ENCODE data around the gene LMTK2.
"Not testable (repeated sequence)": the region's sequence is repeated elsewhere in the genome, so short reads cannot be mapped to it uniquely, and the experiment has no call there.

The LMTK2 gene

DNA sequence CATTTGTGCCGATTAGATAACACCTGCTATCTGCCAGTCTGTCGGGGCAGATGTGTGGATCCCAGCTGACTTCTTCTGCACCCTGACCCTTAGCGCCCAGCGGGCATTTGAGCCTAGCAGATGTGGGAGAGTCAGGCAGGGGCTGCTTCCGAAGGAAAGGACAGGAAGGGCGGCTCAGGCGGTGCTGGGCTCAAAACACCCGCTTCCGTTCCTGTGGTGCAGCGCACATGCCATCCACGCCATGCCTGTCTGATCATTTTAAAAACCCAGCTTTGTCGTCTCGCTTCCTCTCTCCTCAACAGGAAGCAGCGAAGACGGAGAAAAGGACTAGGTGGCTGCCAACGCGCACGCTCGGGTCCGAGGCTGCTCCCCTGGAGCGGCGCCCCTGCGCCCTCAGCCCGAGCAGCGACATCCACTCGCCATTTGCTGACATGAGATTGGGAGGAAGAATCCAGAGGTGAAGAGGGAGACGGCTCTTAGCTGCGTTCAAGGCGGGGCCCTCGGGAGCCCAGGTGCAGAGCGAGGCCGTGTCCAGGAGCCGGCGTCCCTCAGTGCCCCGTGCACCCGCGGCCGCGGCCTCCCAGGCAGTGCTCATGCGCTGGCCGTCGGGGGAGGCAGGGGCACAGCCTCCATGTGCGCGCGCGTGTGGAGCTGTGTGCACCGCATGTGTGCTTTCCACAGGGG is 98.6 kb downstream of the LMTK2 start:
- no peak for DNase-seq

DNA sequence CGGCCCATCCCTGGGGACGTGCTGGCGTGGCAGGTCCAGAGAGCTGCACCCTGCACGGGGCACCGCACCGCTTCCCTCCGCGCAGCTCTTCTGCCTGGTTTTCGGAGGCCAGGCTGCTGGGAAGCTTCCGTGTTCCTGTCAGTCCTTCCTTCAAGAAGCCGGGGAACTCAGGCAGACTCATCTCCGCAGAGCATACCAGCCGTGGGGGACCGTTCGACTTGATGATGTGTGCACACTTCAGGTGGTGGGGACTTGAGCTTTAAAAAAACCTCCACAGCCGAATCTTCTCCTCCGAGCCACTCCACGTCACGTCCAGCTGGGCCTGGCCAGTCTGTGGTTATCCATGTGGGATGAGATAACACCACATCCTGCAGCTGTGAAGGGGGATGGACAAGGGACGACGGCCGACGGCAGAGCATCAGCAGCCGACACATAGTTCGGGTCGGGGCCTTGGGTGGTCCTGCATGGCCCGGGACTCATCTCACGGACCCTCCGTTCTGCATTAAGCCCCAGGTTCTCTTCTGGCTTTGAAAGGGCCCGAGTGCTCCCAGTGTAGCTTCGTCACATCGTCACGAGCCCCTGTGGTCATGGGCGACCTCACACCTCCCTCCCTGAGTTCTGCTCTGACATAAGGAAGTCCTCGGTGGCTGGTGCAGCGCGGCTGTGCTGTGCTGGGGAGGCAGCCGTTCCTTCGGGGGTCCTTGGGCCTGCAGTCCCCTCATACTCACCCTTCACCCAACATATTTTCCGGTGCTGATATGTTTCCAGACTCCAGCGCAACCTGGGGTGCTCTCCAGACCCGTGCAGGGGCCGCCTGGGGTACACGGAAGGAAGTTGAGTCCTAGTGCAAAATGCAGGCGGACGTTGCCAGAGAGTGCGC is 100.0 kb downstream of the LMTK2 start:
- no peak for DNase-seq

DNA sequence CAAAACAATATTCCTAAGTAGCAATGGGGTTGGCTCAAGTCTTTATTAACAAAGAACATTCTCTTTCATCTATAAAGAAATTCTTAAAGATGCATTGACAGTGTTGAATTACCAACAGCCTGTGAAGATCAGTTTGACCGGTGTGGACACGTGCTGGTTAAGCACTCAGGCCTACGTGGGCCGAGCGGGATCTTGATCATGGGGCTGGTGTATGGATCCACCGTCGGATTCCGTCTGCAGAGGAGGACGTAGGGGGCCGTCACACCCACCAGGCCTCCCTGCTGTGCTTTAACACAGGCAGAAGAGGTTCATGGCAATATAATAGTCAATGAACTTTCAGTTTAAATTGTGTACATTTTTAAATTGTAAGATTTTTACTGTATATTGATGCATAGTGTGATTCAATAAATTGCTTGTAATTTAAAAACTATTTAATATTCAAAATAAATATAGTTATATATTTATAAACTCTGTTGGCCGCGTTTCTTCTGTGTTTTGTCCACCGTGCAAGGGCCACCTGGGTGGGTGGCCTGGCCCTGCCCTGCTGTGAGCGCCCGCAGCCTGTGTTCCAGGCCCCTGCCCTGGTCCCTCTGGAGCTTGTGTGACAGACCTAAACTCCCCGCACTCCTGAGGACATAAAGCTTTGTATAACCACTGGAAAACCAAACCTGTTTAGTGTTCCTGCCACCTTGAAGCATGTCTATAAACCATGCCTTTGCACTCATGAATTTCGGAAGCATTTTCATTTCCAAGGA is 102.7 kb downstream of the LMTK2 start:
- no peak for DNase-seq

DNA sequence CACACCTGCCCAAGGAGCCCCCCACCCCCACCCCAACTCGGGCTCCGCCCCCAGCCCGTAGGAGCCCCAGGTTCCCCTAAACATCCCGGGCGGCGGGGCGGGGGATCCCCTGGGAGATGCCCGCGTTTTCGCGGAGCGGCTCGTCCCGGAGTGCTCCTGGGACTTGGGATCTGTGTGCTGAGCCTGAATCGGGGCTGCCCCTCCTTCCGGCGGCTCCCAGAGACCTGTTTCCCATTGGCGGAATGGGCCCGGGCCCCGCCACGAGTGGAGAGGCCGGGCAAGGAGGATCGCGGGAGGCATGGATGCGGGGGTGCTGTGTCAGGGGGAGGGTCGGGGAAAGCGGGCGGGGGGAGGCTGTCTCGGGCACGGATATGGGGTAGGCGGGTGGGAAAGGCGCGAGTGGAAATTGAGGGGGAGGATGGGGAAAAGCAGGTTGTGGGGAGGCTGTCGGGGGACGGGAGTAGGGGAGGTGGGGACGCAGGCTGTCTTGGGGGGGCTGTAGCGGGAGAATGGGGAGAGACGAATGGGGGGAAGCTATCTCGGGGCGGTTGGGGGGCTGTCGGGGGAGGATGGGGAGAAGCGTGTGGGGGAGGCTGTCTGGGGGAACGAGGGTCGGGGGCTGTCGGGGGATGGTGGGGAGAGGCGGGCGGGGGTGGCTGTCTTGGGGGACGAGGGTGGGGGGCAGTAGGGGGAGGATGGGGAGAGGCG is 104.0 kb downstream of the LMTK2 start:
- no peak for DNase-seq

DNA sequence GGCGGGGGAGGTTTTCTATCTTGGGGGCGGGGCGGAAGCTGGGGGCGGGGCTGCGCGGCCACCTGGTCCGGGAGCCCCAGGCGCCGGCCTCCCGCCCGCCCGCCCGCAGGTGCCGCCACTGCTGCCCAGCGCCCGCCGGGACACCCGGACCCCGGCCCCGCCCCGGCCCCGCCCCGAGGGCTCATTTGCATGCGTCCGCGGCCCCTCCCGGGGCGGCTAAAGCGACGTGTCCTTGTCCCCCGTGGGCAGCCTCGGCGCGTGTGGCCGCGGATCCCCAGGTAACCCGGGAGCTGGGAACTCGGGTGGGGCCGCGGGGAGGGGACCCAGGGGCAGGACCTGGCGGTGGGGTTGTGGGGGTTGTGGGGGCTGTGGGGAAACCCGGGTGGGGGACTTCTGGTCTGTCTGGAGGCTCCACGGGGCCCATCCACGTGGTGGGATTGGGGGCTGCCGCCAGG is 104.6 kb downstream of the LMTK2 start, which contains the start of gene BHLHA15:
TSS of gene BHLHA15 (plus strand) at position 219 of the 455 bp plus-strand sequence. CDS start 871 bp downstream, outside the sequence.
- DNase-seq: no peak

DNA sequence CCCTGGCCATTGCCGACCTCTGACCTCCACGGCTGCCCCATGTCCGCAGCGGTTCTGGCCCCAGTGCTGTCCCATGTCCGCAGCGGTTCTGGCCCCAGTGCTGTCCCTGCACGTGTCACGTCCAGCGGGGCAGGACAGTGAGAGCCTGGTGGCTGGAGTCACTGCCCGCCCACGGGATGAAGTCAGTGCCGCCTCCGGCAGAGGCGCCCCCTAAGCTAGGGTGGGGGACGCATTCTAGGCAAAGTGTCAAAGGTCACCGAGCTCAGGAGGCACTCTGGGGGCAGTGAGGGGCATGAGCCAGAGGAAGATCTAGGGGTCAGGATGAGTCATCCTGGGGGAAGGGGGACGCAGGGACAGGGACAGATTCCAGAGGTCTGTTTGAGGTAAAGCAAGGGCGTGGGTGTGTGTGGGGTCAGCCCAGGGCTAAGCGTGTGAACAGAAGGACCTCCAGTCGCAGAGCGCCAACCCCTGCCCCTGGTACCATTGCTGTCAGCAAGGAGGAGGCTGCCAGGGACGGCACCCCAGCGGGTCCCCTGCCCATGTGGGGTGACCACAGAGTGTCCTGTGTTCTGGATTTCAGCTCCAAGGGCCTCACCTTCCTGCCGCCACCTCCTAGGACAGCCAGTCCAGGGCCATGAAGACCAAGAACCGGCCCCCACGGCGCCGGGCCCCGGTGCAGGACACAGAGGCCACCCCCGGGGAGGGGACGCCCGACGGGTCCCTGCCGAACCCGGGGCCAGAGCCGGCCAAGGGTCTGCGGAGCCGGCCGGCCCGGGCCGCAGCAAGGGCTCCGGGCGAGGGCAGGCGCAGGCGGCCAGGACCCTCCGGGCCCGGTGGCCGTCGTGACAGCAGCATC is 105.2 kb downstream of the LMTK2 start:
- DNase-seq: no peak

DNA sequence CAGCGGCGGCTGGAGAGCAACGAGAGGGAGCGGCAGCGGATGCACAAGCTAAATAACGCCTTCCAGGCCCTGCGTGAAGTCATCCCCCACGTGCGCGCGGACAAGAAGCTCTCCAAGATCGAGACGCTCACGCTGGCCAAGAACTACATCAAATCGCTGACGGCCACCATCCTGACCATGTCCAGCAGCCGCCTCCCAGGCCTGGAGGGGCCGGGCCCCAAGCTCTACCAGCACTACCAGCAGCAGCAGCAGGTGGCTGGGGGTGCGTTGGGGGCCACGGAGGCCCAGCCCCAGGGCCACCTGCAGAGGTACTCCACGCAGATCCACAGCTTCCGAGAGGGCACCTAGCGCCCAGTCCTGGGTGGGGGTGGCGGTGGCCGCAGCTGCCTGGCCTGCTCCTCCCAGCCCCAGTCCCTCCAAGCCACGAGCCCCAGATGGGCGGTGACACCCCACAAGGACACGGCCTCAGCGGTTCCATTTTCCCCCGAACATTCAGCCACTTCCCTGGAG is 105.9 kb downstream of the LMTK2 start:
- DNase-seq: no peak

DNA sequence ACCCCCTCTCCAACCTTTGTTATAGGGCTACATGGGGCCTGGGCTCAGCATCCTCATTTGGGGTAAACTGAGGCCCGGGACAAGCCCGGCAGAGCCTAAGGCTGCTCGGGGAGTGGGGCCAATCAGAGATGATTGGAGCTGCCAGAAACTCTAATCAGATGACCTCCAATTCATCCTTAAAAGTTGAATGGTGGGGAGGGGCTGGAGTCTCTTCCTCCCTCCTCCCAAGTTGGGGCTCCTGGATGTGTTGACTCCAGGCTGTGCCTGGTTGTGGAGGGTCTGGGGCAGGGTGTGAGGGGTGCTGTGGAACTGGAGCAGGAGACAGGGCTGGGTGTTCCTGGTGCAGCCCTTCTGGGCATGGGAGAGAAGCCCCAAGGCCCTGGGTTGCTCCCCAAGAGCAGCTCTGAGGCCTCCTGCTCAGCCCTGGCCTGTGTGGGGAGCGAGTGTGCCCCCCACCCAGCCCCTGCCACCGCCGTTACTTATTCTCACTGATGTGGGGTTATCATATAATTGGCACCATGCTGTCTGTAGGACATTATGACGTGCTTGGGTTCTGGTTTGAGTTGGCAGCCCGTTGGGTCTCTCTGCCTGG is 106.7 kb downstream of the LMTK2 start:
- DNase-seq: no peak

DNA sequence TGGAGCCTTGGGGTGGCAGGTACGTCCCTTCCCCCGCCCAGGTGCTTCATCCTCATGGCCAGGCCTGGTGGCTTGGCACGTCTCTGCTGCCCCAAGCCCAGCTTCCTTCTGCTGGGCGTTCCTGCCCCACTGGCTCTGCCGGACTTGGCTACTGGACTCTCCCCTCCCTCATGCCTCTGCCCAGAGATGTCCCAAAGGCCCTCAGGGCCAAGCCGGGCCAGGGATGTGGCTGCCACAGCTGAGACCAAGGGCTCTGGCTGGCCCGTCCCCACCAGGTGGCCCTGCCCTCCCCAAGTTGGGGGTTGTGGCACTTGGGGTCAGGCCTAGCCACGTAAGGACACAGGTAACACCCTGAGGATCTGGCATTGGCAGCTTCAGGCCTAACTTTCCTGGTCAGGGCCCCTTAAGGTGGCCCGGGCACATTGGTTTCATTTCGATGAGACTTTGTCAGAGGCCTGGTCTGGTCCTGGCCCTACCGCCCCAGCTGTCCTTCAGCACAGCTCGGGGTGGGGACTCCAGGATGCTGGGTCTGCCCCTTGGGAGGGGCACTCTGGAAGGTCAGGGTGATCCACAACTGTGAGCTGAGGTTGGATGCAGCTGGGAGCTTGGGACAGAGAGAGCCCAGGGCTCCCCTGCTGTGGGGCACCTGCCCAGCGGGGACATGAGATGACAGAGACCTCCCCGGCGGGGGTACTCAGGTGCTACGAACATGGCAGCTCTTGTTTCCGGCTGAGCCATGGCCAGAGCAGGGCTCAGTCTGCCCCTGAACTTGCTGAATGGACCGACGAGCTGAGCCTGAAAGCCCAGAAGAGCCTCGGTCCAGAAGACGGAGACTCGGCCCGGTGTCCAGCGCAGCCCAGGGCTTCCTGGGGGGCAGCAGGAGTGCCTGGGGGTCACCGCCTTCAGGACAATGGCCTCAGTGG is 107.5 kb downstream of the LMTK2 start:
- DNase-seq: no peak

DNA sequence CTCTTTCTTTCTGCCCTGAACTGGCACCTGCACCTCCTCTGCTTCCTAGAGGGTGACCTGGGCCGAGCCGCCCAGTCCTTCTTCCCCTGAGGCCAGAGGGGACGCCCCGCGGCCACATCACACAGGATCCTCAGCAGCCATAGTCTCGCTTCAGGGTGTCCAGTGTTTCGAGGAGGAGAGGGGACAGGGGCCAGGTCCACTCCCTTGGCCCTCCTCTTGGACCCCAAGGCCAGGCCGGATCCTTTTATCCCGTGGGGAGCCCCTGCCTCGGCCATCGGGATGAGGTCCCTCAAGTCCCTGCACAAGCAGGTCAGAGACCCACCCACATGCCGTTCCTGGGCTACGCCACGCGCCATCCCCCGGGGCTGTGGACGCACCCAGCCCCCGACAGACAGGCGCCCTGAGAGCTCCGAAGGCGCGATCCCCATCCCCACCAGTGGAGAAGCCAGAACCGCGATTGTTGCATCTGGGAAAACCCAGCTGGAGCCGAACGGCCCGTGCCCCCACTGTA is 108.2 kb downstream of the LMTK2 start:
- no peak for DNase-seq

DNA sequence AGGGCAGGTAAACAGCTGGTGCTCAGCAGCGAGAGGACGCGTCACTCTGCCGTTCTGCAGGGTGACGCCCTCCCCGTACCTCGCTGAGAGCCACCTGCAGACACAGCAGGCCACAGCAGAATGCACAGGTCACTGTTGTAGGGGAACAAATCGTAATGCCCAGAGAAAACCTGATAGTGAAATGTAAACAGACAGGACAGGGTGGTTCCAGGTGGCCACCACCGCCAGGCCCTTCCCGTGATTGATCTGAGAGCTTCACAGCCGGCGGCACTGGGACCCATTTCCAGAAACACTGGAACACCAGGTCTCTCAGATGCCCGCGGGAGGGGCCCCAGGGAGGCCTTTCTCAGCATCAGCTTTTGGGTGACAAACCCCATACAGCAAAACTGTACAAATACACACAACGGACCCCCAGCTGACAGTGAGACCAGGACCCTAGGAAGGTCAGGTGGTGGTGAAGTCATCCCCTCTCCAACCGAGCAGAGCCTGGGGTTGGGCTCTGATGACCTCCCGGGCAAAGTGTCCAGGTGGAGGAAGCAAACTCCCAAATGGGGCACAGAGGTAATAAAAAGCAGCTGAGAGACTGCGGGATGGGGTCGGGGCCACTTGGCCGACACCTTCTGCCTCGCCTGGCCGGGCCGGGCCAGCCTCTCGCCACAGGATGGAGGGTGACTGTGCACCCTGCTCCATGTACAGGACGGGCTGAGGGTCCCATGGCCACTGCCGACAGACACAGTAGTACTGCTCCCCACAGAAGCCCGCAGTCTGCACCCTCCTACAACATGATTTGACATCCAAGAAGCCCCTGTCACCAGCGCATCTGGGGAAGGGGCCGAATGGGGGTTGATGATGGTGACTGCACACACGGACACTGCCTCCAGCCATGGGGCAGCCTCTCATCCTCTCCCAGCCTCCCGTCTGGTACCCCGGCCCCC is 109.2 kb downstream of the LMTK2 start:
- DNase-seq: no peak

DNA sequence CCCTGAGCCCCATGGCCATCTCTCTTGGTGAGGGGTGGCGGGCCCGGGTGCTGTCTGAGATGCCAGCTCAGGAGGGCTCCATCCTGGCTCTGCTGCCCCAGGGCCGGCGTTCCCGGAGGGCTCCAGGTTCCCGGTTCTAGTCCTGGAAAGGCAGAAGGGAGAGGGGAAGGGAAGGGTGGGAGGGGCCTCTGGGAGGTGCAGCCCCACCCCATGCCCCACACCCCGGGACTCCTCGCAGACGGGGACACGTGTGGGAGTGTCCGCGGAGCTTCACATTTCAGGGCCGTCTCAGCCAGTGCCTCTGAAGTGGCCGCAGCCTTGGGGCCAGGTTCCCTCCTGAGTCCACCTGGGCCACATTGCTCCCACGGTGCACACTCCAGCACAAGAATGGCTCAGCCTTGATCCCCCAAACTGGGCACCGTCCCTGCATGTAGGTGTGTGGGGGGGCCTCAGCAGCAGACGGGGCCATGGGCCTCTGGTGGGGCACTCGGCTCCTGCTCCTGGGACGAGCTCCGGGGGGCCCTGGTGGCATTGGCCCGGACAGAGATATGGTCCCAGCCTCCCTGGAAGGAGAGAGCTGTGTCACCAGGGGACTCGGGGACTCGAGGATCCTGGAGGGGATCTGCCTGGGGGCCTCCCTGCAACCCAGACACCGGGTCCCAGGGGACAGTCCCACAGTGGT is 110.4 kb downstream of the LMTK2 start:
- no peak for DNase-seq

DNA sequence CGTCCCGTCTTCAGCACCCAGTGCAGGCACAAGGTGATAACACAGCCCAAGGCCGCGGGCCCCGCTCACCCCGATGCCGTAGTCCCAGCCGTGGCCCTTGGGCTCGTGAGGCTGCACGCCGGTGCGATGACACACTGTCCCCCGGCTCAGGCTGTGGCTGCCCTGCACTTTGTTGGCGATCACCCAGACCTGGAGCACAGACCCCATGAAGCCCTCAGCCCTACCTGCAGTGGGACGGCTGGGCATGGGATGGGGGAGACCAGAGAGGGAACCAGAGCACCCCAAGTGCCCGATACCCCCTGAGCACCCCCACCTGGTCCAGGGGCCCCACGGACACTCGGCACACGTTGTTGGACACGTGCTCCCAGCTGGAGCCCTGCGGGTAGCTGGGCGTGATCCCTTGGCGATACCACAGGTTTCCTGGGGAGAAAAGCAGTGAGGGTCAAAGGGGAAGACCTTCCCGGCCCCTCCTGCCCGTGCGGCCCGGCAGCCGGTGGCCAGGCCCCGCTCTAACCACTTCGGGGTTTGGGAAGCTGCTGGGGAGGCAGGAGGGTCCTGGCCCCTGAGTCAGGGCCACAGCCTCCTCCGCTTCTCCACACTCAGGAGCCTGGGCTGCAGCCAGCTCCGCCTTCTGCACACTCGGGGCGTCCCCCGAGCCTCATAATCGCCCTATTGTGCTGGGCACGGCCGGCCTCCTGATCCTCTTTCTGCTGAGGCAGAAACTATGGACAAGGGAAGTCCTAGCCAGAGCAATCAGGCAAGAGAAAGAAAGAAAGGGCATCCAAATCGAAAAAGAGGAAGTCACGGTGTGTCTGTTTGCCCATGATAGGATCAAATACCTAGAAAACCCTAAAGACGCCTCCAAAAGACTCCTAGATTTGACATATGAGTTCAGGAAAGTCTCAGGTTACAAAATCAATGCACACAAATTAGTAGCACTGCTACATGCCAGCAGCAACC is 111.2 kb downstream of the LMTK2 start:
- no peak for DNase-seq

DNA sequence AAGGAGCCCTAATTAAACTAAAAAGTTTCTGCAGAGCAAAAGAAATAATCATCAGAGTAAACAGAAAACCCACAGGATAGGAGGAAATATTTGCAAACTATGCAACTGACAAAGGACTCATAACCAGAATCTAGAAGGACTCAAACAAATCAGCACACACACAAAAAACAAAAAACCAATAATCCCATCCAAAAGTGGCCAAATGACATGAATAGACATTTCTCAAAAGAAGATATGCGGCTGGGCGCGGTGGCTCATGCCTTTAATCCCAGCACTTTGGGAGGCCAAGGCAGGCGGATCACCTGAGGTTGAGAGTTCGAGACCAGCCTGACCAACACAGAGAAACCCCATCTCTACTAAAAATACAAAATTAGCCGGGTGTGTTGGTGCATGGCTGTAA is 112.7 kb downstream of the LMTK2 start:
- DNase-seq: not testable (repeated sequence)

DNA sequence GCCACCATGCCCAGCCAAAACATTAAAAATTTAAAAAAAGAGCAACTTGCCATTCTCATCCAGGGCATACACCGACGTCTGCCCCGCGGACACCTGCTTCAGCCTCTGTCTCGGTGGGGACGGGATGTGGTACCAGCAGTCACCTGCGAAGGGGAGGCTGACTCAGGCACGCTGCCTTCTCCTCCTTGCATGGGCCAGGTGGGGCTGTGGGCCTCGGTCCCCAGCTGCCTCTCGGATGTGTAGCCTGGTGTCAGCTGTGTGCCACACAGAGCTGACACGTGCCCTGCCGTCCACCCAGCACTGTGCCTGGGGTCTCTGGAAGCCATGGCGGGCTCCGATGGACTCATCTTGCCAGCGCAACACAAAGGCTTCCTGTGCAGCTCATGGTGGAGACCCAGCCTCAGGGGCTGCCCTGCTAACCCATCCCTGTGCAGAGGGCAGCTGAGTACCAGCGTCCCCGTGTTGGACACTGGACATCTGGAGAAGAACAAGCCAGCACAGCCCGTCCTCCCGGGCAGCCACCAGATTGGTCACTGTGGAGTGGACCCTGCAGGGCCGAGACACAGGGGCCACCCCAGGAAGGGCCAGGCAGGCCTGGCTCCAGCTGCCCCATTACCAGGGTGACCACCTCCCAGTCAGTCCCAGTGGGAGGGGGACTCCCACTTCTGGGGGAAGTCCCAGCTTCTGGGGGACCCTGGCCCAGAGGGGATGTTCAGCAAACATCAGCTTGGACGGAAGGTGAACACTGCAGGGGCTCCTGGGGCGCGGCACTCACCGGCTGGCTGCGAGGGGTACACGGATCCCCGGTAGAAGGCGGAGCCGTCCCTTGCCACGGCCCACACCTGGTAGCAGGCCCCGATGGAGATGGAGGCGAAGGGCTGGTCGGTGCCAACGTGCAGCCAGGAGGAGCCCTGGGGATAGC is 115.2 kb downstream of the LMTK2 start:
- DNase-seq: no peak
